Neural progenitor cell (in vitro differentiated cells): ENCODE data around the gene IL1RL1.

ENCODE experiments used
- CTCF ChIP-seq: fragments of 200-600 bp; sonication (generic); IDR thresholded peaks from 2 replicates; pipeline ENCODE4 v1.5.1; 2017; ENCODE audit warnings: antibody characterized with exemption, mild to moderate bottlenecking
- EZH2phosphoT487 ChIP-seq: fragments of 200-600 bp; sonication (generic); IDR thresholded peaks from 2 replicates; pipeline ENCODE4 v1.6.1; 2017; ENCODE audit warnings: antibody characterized with exemption

- TF ChIP-seq CTCF (no peak), EZH2phosphoT487 (no peak)
These were observed 42.2 kb upstream of the IL1RL1 start for GRCh38 chr2:102269200-102269524.
